ENCODE data around the gene OR2F2.

Gene OR2F2

GRCh38 chr7:143975617-143976016 is 40.6 kb downstream of the OR2F2 start:
- in situ Hi-C loops (cut with MboI; ENCODE audit: low sequenced_read_pairs) = no loop called here

- in situ Hi-C loops (cut with MboI; ENCODE audit: low sequenced_read_pairs) = no loop called here
Observed at GRCh38 chr7:143978585-143978984, 43.6 kb downstream of the OR2F2 start.

- in situ Hi-C loops (cut with MboI; ENCODE audit: low sequenced_read_pairs) = no loop called here
Observed at GRCh38 chr7:143979359-143979758, 44.3 kb downstream of the OR2F2 start.

GRCh38 chr7:143979998-143980397 is 45.0 kb downstream of the OR2F2 start:
- in situ Hi-C loops (cut with MboI; ENCODE audit: low sequenced_read_pairs) = no loop called here

- in situ Hi-C loops (cut with MboI; ENCODE audit: low sequenced_read_pairs) = no loop called here
Observed at GRCh38 chr7:143980746-143981510, 45.9 kb downstream of the OR2F2 start.

GRCh38 chr7:143983960-143984359 is 48.9 kb downstream of the OR2F2 start:
- in situ Hi-C loops (cut with MboI; ENCODE audit: low sequenced_read_pairs) = no loop called here
